ENCODE measurements around the gene RABGGTA.

RABGGTA gene

GRCh38 chr14:24272467-24272866 is 1.1 kb upstream of the RABGGTA start:
- TF ChIP-seq EGR1 (IDR thresholded peaks at IDR 0.05) (no peak), YY1 (IDR thresholded peaks at IDR 0.05; ENCODE audit: low read depth) (no peak), TEAD4 (IDR thresholded peaks at IDR 0.05) (no peak), FOXM1 (IDR thresholded peaks at IDR 0.05; ENCODE audit: borderline replicate concordance, low read depth) (no peak), USF1 (IDR thresholded peaks at IDR 0.05) (no peak), TCF12 (IDR thresholded peaks at IDR 0.05; ENCODE audit: low read depth) (no peak), CREB1 (IDR thresholded peaks at IDR 0.05; ENCODE audit: low read depth) (no peak), NFIC (IDR thresholded peaks at IDR 0.05) (no peak), CEBPB (IDR thresholded peaks at IDR 0.05) (no peak), ZBTB7A (IDR thresholded peaks at IDR 0.05; ENCODE audit: low read depth) (no peak), MAX (IDR thresholded peaks at IDR 0.05) (no peak), RAD21 (IDR thresholded peaks at IDR 0.05; ENCODE audit: low read depth) (no peak), TAF1 (IDR thresholded peaks at IDR 0.05; ENCODE audit: low read depth) (no peak)

- no peak for TF ChIP-seq RAD21 (IDR thresholded peaks at IDR 0.05; ENCODE audit: low read depth)
- no peak for TF ChIP-seq TCF12 (IDR thresholded peaks at IDR 0.05; ENCODE audit: low read depth)
- no peak for TF ChIP-seq TAF1 (IDR thresholded peaks at IDR 0.05; ENCODE audit: low read depth)
- TF ChIP-seq USF1 (IDR thresholded peaks at IDR 0.05), result no peak
- no peak for TF ChIP-seq CREB1 (IDR thresholded peaks at IDR 0.05; ENCODE audit: low read depth)
- TF ChIP-seq CEBPB (IDR thresholded peaks at IDR 0.05), result no peak
- TF ChIP-seq ZBTB7A (IDR thresholded peaks at IDR 0.05; ENCODE audit: low read depth), result no peak
- no peak for TF ChIP-seq EGR1 (IDR thresholded peaks at IDR 0.05)
- no peak for TF ChIP-seq REST (IDR thresholded peaks at IDR 0.05; ENCODE audit: low read depth)
- no peak for TF ChIP-seq YY1 (IDR thresholded peaks at IDR 0.05; ENCODE audit: low read depth)
- no peak for TF ChIP-seq NFIC (IDR thresholded peaks at IDR 0.05)
- no peak for TF ChIP-seq EP300 (IDR thresholded peaks at IDR 0.05; ENCODE audit: borderline replicate concordance)
- no peak for TF ChIP-seq MAX (IDR thresholded peaks at IDR 0.05)
- no peak for TF ChIP-seq FOXM1 (IDR thresholded peaks at IDR 0.05; ENCODE audit: borderline replicate concordance, low read depth)
- TF ChIP-seq TEAD4 (IDR thresholded peaks at IDR 0.05), result no peak
These were observed 452 bp upstream of the RABGGTA start for GRCh38 chr14:24271834-24272263.

- TF ChIP-seq EP300 (IDR thresholded peaks at IDR 0.05; ENCODE audit: borderline replicate concordance) (no peak), TAF1 (IDR thresholded peaks at IDR 0.05; ENCODE audit: low read depth) (no peak)
These were observed 762 bp downstream of the RABGGTA start for GRCh38 chr14:24270537-24271133.

GRCh38 chr14:24269910-24270536 is 1.4 kb downstream of the RABGGTA start:
- TF ChIP-seq TAF1 (IDR thresholded peaks at IDR 0.05; ENCODE audit: low read depth), result no peak
- no peak for TF ChIP-seq EGR1 (IDR thresholded peaks at IDR 0.05)
- no peak for TF ChIP-seq CEBPB (IDR thresholded peaks at IDR 0.05)
- no peak for TF ChIP-seq RAD21 (IDR thresholded peaks at IDR 0.05; ENCODE audit: low read depth)
- no peak for TF ChIP-seq MAX (IDR thresholded peaks at IDR 0.05)
- TF ChIP-seq USF1 (IDR thresholded peaks at IDR 0.05), result no peak
- TF ChIP-seq FOXM1 (IDR thresholded peaks at IDR 0.05; ENCODE audit: borderline replicate concordance, low read depth), result no peak
- TF ChIP-seq CREB1 (IDR thresholded peaks at IDR 0.05; ENCODE audit: low read depth), result no peak
- no peak for TF ChIP-seq ZBTB7A (IDR thresholded peaks at IDR 0.05; ENCODE audit: low read depth)
- TF ChIP-seq TEAD4 (IDR thresholded peaks at IDR 0.05), result no peak
- no peak for TF ChIP-seq REST (IDR thresholded peaks at IDR 0.05; ENCODE audit: low read depth)
- TF ChIP-seq TCF12 (IDR thresholded peaks at IDR 0.05; ENCODE audit: low read depth), result no peak
- no peak for TF ChIP-seq NFIC (IDR thresholded peaks at IDR 0.05)
- TF ChIP-seq YY1 (IDR thresholded peaks at IDR 0.05; ENCODE audit: low read depth), result no peak
- no peak for TF ChIP-seq EP300 (IDR thresholded peaks at IDR 0.05; ENCODE audit: borderline replicate concordance)

GRCh38 chr14:24269368-24269767 is 2.0 kb downstream of the RABGGTA start:
- TF ChIP-seq MAX (IDR thresholded peaks at IDR 0.05) (no peak), USF1 (IDR thresholded peaks at IDR 0.05) (no peak), CEBPB (IDR thresholded peaks at IDR 0.05) (no peak), EP300 (IDR thresholded peaks at IDR 0.05; ENCODE audit: borderline replicate concordance) (no peak), REST (IDR thresholded peaks at IDR 0.05; ENCODE audit: low read depth) (no peak), YY1 (IDR thresholded peaks at IDR 0.05; ENCODE audit: low read depth) (no peak), TEAD4 (IDR thresholded peaks at IDR 0.05) (no peak), RAD21 (IDR thresholded peaks at IDR 0.05; ENCODE audit: low read depth) (no peak), EGR1 (IDR thresholded peaks at IDR 0.05) (no peak), FOXM1 (IDR thresholded peaks at IDR 0.05; ENCODE audit: borderline replicate concordance, low read depth) (no peak), TAF1 (IDR thresholded peaks at IDR 0.05; ENCODE audit: low read depth) (no peak)

Data from Ishikawa (cell line).